ENCODE measurements around the gene ZDHHC17. TPM values are rescaled to one million over a fixed set of nuclear protein-coding genes. Genes with fewer than 3 reads are reported as not detected.

Gene ZDHHC17
- total RNA-seq, 2 experiments from 2014 or later: 36.4 to 42.6 TPM

GRCh38 chr12:76813265-76813664 lies 49.4 kb downstream of the ZDHHC17 start:
- no peaks in the 10 kb centered on the region for H3K9me3 ChIP-seq (ENCODE audit: control insufficient read depth in 1 of 2, insufficient read depth in 1 of 2, low read length in 2 of 2)
- Mint-ChIP-seq H3K36me3 (ENCODE audit: low read depth) (peaks cover 65% of the 10 kb centered on the region), H3K4me1 (ENCODE audit: low read depth) (no peaks in the 10 kb centered on the region), H3K9me3 (no peaks in the 10 kb centered on the region), H3K27me3 (no peaks in the 10 kb centered on the region), H3K4me3 (no peak overlapping the region), H3K27ac (no peak overlapping the region)
- intact Hi-C loops (cut with DNase I, micrococcal nuclease): no loop called here
- no peak overlapping the region for H3K4me3 ChIP-seq (ENCODE audit: low read length)
- TF ChIP-seq, protein P1, sequence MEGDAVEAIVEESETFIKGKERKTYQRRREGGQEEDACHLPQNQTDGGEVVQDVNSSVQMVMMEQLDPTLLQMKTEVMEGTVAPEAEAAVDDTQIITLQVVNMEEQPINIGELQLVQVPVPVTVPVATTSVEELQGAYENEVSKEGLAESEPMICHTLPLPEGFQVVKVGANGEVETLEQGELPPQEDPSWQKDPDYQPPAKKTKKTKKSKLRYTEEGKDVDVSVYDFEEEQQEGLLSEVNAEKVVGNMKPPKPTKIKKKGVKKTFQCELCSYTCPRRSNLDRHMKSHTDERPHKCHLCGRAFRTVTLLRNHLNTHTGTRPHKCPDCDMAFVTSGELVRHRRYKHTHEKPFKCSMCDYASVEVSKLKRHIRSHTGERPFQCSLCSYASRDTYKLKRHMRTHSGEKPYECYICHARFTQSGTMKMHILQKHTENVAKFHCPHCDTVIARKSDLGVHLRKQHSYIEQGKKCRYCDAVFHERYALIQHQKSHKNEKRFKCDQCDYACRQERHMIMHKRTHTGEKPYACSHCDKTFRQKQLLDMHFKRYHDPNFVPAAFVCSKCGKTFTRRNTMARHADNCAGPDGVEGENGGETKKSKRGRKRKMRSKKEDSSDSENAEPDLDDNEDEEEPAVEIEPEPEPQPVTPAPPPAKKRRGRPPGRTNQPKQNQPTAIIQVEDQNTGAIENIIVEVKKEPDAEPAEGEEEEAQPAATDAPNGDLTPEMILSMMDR (IDR thresholded peaks at IDR 0.05): no peak
- H3K4me1 ChIP-seq (ENCODE audit: insufficient read depth, low read length): no peaks in the 10 kb centered on the region
- no peaks in the 10 kb centered on the region for H3K27me3 ChIP-seq (ENCODE audit: control insufficient read depth in 1 of 2, insufficient read depth in 2 of 2, low read length in 2 of 2)
- H3K36me3 ChIP-seq (ENCODE audit: insufficient read depth, low read length): peaks cover 37% of the 10 kb centered on the region
- ATAC-seq (ENCODE audit: poor library complexity): no peak
- H3K27ac ChIP-seq (ENCODE audit: low read depth in 1 of 2, low read length in 2 of 2): no peak overlapping the region
- ChIA-PET CTCF (interaction anchor here (1.2 kb wide), 1 partner anchor 85 kb away, joined by 3 read pairs; no protein-coding TSS in a partner anchor), POLR2A (no interaction called here)
- DNase-seq: no peak

DNA sequence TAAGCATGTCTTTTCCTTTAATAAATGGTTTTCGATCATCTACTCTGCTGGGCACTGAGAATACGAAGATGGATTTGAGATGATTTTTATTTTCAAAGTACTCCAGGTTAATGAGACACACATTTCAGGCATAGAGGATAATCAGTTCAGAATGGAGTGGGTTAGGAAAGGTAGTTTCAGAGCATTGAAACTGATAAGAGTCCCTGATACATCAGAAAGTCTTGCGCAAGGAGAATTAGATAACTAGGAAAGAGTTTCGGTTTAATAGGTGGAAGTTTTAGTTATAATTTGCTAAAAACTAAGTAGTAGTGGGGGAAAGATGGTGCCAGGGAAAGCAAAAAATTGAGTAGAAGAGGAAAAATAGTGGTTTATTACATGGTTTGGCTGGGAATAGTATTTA lies 50.1 kb downstream of the ZDHHC17 start:
- Mint-ChIP-seq H3K4me3 (no peak overlapping the region), H3K27ac (no peak overlapping the region), H3K36me3 (ENCODE audit: low read depth) (peaks cover 69% of the 10 kb centered on the region), H3K9me3 (no peaks in the 10 kb centered on the region), H3K27me3 (no peaks in the 10 kb centered on the region), H3K4me1 (ENCODE audit: low read depth) (no peaks in the 10 kb centered on the region)
- no peaks in the 10 kb centered on the region for H3K4me1 ChIP-seq (ENCODE audit: insufficient read depth, low read length)
- TF ChIP-seq, protein P1 (IDR thresholded peaks at IDR 0.05): no peak
- intact Hi-C loops (cut with DNase I, micrococcal nuclease): no loop called here
- H3K36me3 ChIP-seq (ENCODE audit: insufficient read depth, low read length): peaks cover 41% of the 10 kb centered on the region
- no peaks in the 10 kb centered on the region for H3K9me3 ChIP-seq (ENCODE audit: control insufficient read depth in 1 of 2, insufficient read depth in 1 of 2, low read length in 2 of 2)
- DNase-seq (no peak), ATAC-seq (ENCODE audit: poor library complexity) (no peak)
- POLR2A ChIA-PET: no interaction called here
- no peak overlapping the region for H3K27ac ChIP-seq (ENCODE audit: low read depth in 1 of 2, low read length in 2 of 2)
- no peaks in the 10 kb centered on the region for H3K27me3 ChIP-seq (ENCODE audit: control insufficient read depth in 1 of 2, insufficient read depth in 2 of 2, low read length in 2 of 2)
- CTCF ChIA-PET: interaction anchor here (1.2 kb wide), 1 partner anchor 86 kb away, joined by 3 read pairs; no protein-coding TSS in a partner anchor
- H3K4me3 ChIP-seq (ENCODE audit: low read length): no peak overlapping the region

DNA sequence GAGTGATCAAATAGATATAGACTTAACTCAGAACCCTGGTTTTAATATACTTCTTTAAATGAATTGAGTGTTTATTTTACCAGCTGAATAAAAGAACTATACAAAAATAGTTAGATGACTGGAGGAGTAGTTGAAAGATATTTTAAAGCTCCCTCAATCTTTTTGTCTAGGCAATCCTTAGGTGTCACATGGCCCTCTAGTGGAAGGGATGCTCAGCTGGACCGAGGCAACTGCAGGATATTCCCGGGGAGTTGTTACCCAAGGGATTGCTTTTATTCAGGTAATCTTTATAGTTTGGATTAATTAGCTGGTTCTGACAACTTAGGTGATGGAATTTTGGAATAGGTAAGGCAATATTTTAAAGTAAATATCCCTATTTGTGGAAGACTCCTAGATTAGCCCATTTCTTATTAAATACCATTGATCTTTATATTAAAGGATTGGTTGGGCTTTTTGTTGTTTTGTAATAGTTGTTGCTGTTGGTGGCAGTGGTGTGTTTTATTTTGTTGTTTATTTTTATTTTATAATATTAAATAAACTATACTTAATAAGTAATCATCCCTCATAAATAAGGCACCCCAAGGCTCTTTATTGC lies 57.1 kb downstream of the ZDHHC17 start:
- CTCF ChIA-PET: no interaction called here
- intact Hi-C loops (cut with DNase I, micrococcal nuclease): no loop called here
- H3K9me3 Mint-ChIP-seq: no peaks in the 10 kb centered on the region

More for the DNA sequence above, 57.1 kb downstream of the ZDHHC17 start:
- H3K4me3 ChIP-seq (ENCODE audit: low read length): no peak overlapping the region
- POLR2A ChIA-PET: no interaction called here
- H3K36me3 ChIP-seq (ENCODE audit: insufficient read depth, low read length): peaks cover 33% of the 10 kb centered on the region
- H3K4me1 ChIP-seq (ENCODE audit: insufficient read depth, low read length): no peaks in the 10 kb centered on the region
- H3K27me3 ChIP-seq (ENCODE audit: control insufficient read depth in 1 of 2, insufficient read depth in 2 of 2, low read length in 2 of 2): no peaks in the 10 kb centered on the region
- no peaks in the 10 kb centered on the region for H3K9me3 ChIP-seq (ENCODE audit: control insufficient read depth in 1 of 2, insufficient read depth in 1 of 2, low read length in 2 of 2)
- H3K27ac ChIP-seq (ENCODE audit: low read depth in 1 of 2, low read length in 2 of 2): no peak overlapping the region
- Mint-ChIP-seq H3K27ac (no peak overlapping the region), H3K36me3 (ENCODE audit: low read depth) (peaks cover 58% of the 10 kb centered on the region), H3K27me3 (no peaks in the 10 kb centered on the region), H3K4me3 (no peak overlapping the region), H3K4me1 (ENCODE audit: low read depth) (no peaks in the 10 kb centered on the region)
- DNase-seq (no peak), ATAC-seq (ENCODE audit: poor library complexity) (no peak)
- TF ChIP-seq, protein P1 (IDR thresholded peaks at IDR 0.05): no peak

Data from CD4-positive, alpha-beta T cell (primary cell).